PC-3 (cell line): ENCODE results near the gene GBF1. TPM values are rescaled to one million over a fixed set of nuclear protein-coding genes. Genes with fewer than 3 reads are reported as not detected.

Source experiments
- ATAC-seq: fragments of 200-7000 bp; cut with Tn5 transposase; 2 replicates; pipeline ENCODE4 v1.9.1; 2020; ENCODE audit warnings: mild to moderate bottlenecking, moderate library complexity
- BruUV-seq: library from RNA; stranded (reverse); fragments of 400-500 nt; replicated peaks from 2 replicates; lab custom pipeline; 2021; lab: Mats Ljungman, UMichigan
- CTCF ChIA-PET: fragments of 300-600 bp; sonication (Branson Sonifier 250); formaldehyde crosslinking; loops from one replicate; lab custom pipeline; 2022; ENCODE audit warnings: antibody characterized with exemption; lab: Charles Lee
- POLR2A ChIA-PET: fragments of 300-600 bp; sonication (Branson Sonifier 250); formaldehyde crosslinking; loops from one replicate; lab custom pipeline; 2022; ENCODE audit warnings: antibody characterized with exemption; ENCODE audit not compliant: unreplicated experiment; lab: Charles Lee
- DNase-seq: peaks from one replicate; pipeline ENCODE4 v3.0.0-alpha.2; 2015
- H2AFZ ChIP-seq: fragments of 300-600 bp; sonication (generic); 2 replicates; pipeline ENCODE4 v1.6.0; 2016; ENCODE audit warnings: antibody characterized with exemption, low read length
- H3F3A ChIP-seq: fragments of 300-600 bp; sonication (generic); one replicate; pipeline ENCODE4 v1.6.0; 2017; ENCODE audit warnings: antibody characterized with exemption, low read length, control low read depth, mild to moderate bottlenecking; ENCODE audit not compliant: unreplicated experiment
- H3K27ac ChIP-seq: fragments of 300-600 bp; sonication (generic); 2 replicates; pipeline ENCODE4 v1.5.1; 2016; ENCODE audit warnings: mild to moderate bottlenecking, low read length
- H3K27me3 ChIP-seq: fragments of 300-600 bp; sonication (generic); 2 replicates; pipeline ENCODE4 v1.6.1; 2016; ENCODE audit warnings: low read length, mixed read lengths
- H3K36me3 ChIP-seq: fragments of 300-600 bp; sonication (generic); 2 replicates; pipeline ENCODE4 v1.6.1; 2016; ENCODE audit warnings: low read depth, mixed run types, low read length, mixed read lengths
- H3K4me1 ChIP-seq: fragments of 300-600 bp; sonication (generic); 2 replicates; pipeline ENCODE4 v1.5.1; 2016; ENCODE audit warnings: low read length; ENCODE audit not compliant: insufficient read depth
- H3K4me2 ChIP-seq: fragments of 300-600 bp; sonication (generic); 2 replicates; pipeline ENCODE4 v1.6.0; 2016; ENCODE audit warnings: low read length
- H3K4me3 ChIP-seq: fragments of 300-600 bp; sonication (generic); 2 replicates; pipeline ENCODE4 v1.5.1; 2016; ENCODE audit warnings: mild to moderate bottlenecking, low read length, mixed read lengths
- H3K79me2 ChIP-seq: fragments of 300-600 bp; sonication (generic); 2 replicates; pipeline ENCODE4 v1.6.1; 2017; ENCODE audit warnings: low read length, mixed read lengths
- H3K9ac ChIP-seq: fragments of 300-600 bp; sonication (generic); 2 replicates; pipeline ENCODE4 v1.6.0; 2016; ENCODE audit warnings: mild to moderate bottlenecking, low read length
- H3K9me2 ChIP-seq: fragments of 300-600 bp; sonication (generic); replicated peaks from 2 replicates; pipeline ENCODE4 v1.6.1; 2016; ENCODE audit warnings: mixed run types, low read length, mixed read lengths
- H3K9me3 ChIP-seq: fragments of 300-600 bp; sonication (generic); 2 replicates; pipeline ENCODE4 v1.6.1; 2016; ENCODE audit warnings: low read length, mixed read lengths
- H4K20me1 ChIP-seq: fragments of 300-600 bp; sonication (generic); 2 replicates; pipeline ENCODE4 v1.6.1; 2016; ENCODE audit warnings: low read length, mixed read lengths
- CTCF ChIP-seq: fragments of 300-600 bp; sonication (generic); conservative IDR thresholded peaks from 2 replicates; pipeline ENCODE4 v1.5.1; 2017; ENCODE audit warnings: antibody characterized with exemption, low read depth, mild to moderate bottlenecking, low read length
- EZH2 ChIP-seq: fragments of 300-600 bp; sonication (generic); IDR thresholded peaks from one replicate; pipeline ENCODE4 v1.6.1; 2017; ENCODE audit warnings: antibody characterized with exemption, mild to moderate bottlenecking, low read length; ENCODE audit not compliant: unreplicated experiment
- EZH2phosphoT487 ChIP-seq: fragments of 300-600 bp; sonication (generic); IDR thresholded peaks from 2 replicates; pipeline ENCODE4 v1.6.1; 2018; ENCODE audit warnings: mild to moderate bottlenecking, antibody characterized with exemption, low read length, borderline replicate concordance
- intact Hi-C: fragments of 100-400 bp; cut with micrococcal nuclease; formaldehyde crosslinking; loops from 2 replicates; pipeline ENCODE4 v1.9.0; 2023
- total RNA-seq: library from RNA; depleted of rRNA; stranded (reverse); fragments of >200 nt; gene quantifications from 2 replicates; pipeline ENCODE4 v1.2.3, GENCODE V29; 2014

Gene GBF1
- total RNA-seq, 1 experiment from 2014 or later, result 25.2 TPM

GRCh38 chr10:102416283-102416682 is 171.0 kb downstream of the GBF1 start:
- intact Hi-C loops, result no loop called here
- CTCF ChIA-PET, result no interaction called here

GRCh38 chr10:102416695-102417094 is 171.4 kb downstream of the GBF1 start:
- intact Hi-C loops, result no loop called here
- Histone ChIP-seq H3K27me3 (no peaks in the 10 kb centered on the region), H3K4me1 (peaks cover 8% of the 10 kb centered on the region), H2AFZ (no peak overlapping the region), H3K9me3 (no peaks in the 10 kb centered on the region), H3K9ac (no peak overlapping the region), H3K9me2 (no peaks in the 10 kb centered on the region), H4K20me1 (no peaks in the 10 kb centered on the region), H3K79me2 (no peaks in the 10 kb centered on the region), H3K4me3 (no peak overlapping the region), H3K27ac (no peak overlapping the region), H3K4me2 (no peak overlapping the region), H3F3A (no peaks in the 10 kb centered on the region), H3K36me3 (no peaks in the 10 kb centered on the region)
- ATAC-seq, result no peak
- no peak for TF ChIP-seq CTCF
- POLR2A ChIA-PET, result no interaction called here
- no peak for DNase-seq
- no TSS peak for BruUV-seq
- CTCF ChIA-PET, result no interaction called here

More at GRCh38 chr10:102416283-102416682, 171.0 kb downstream of the GBF1 start:
- no peaks in the 10 kb centered on the region for H3K36me3 ChIP-seq
- ATAC-seq (no peak), DNase-seq (no peak)
- no peak overlapping the region for H2AFZ ChIP-seq
- no TSS peak for BruUV-seq
- no peaks in the 10 kb centered on the region for H3K9me3 ChIP-seq
- H3K9me2 ChIP-seq, result no peaks in the 10 kb centered on the region
- H3F3A ChIP-seq, result no peaks in the 10 kb centered on the region
- H3K4me1 ChIP-seq, result peaks cover 8% of the 10 kb centered on the region
- H3K27ac ChIP-seq, result no peak overlapping the region
- no peaks in the 10 kb centered on the region for H3K27me3 ChIP-seq
- no peak overlapping the region for H3K9ac ChIP-seq
- no peak overlapping the region for H3K4me3 ChIP-seq
- H3K4me2 ChIP-seq, result no peak overlapping the region
- no peaks in the 10 kb centered on the region for H4K20me1 ChIP-seq
- POLR2A ChIA-PET, result no interaction called here
- TF ChIP-seq EZH2phosphoT487 (no peak), CTCF (no peak), EZH2 (no peak)
- H3K79me2 ChIP-seq, result no peaks in the 10 kb centered on the region

GRCh38 chr10:102418622-102419268 is 173.4 kb downstream of the GBF1 start, which contains the start of gene PSD:
Gene PSD (minus strand): TSS chr10:102418785. CDS start chr10:102417038, 1,747 bp downstream.
- H3K9ac ChIP-seq, result no peak within 1 kb of the TSS
- no peak for TF ChIP-seq CTCF
- TF ChIP-seq EZH2phosphoT487, result no peak
- no peak for TF ChIP-seq EZH2
- DNase-seq (no peak), ATAC-seq (no peak)
- H3K9me3 ChIP-seq, result no peaks in the 10 kb centered on the region
- H3K9me2 ChIP-seq, result no peaks in the 10 kb centered on the region
- peaks cover 20% of the 10 kb centered on the region for H3K4me1 ChIP-seq
- H3F3A ChIP-seq, result no peaks in the 10 kb centered on the region
- H3K27me3 ChIP-seq, result no peaks in the 10 kb centered on the region
- peak within 1 kb of the TSS; percentile 89 for H2AFZ ChIP-seq
- 0 out of 2 replicates have a peak, but pooled peaks cover 4% of the 10 kb centered on the region for H3K36me3 ChIP-seq
- peak within 1 kb of the TSS; percentile 92 for H3K4me2 ChIP-seq
- no peak within 1 kb of the TSS for H3K27ac ChIP-seq
- no TSS peak for BruUV-seq
- H4K20me1 ChIP-seq, result no peaks in the 10 kb centered on the region
- ChIA-PET POLR2A (no interaction called here), CTCF (no interaction called here)
- peaks cover 11% of the 10 kb centered on the region; the same call in 1 of the 2 replicates for H3K79me2 ChIP-seq
- H3K4me3 ChIP-seq, result peak within 1 kb of the TSS; percentile 88
- intact Hi-C loops, result no loop called here
